ENCODE results near the gene GPR15. TPM values are rescaled to one million over a fixed set of nuclear protein-coding genes. Genes with fewer than 3 reads are reported as not detected.

The GPR15 gene
- total and polyA plus RNA-seq, 2 experiments from 2014 or later, result not detected

- Mint-ChIP-seq H3K36me3 (ENCODE audit: low read depth) (no peaks in the 10 kb centered on the region), H3K4me3 (no peak overlapping the region), H3K9me3 (no peaks in the 10 kb centered on the region), H3K27me3 (ENCODE audit: insufficient read depth, low read depth, poor library complexity) (no peaks in the 10 kb centered on the region), H3K27ac (no peak overlapping the region), H3K4me1 (peaks cover 3% of the 10 kb centered on the region; the same call in 1 of the 3 replicates)
- TF ChIP-seq JUNB (IDR thresholded peaks at IDR 0.05; ENCODE audit: unreplicated experiment), result no peak
- no peak for TF ChIP-seq POLR2AphosphoS5 (IDR thresholded peaks at IDR 0.05; ENCODE audit: low read depth)
- TF ChIP-seq ETS1 (IDR thresholded peaks at IDR 0.05), result no peak
- TF ChIP-seq ZNF114 (CRISPR knock-in tag; IDR thresholded peaks at IDR 0.05), result no peak
- no peak for TF ChIP-seq CTCF (conservative IDR thresholded peaks at IDR 0.05; ENCODE audit: low read depth in 2 of 2)
- no peak for TF ChIP-seq STAT1 (IDR thresholded peaks at IDR 0.05; ENCODE audit: unreplicated experiment)
- no peak for TF ChIP-seq ZNF462 (CRISPR knock-in tag; IDR thresholded peaks at IDR 0.05)
- TF ChIP-seq CREB1 (CRISPR knock-in tag; IDR thresholded peaks at IDR 0.05; ENCODE audit: low read depth), result no peak
- TF ChIP-seq EZH2phosphoT487 (IDR thresholded peaks at IDR 0.05; ENCODE audit: unreplicated experiment), result no peak
- TF ChIP-seq ZNF331 (CRISPR knock-in tag; IDR thresholded peaks at IDR 0.05; ENCODE audit: low read depth), result no peak
- TF ChIP-seq REST (IDR thresholded peaks at IDR 0.05; ENCODE audit: unreplicated experiment), result no peak
- no peak for TF ChIP-seq NANOG (IDR thresholded peaks at IDR 0.05; ENCODE audit: borderline replicate concordance)
- no peak for TF ChIP-seq EZH2 (IDR thresholded peaks at IDR 0.05; ENCODE audit: low read depth, unreplicated experiment)
- Histone ChIP-seq H4K20me1 (replicated peaks; ENCODE audit: insufficient read depth) (no peaks in the 10 kb centered on the region), H3K4me3 (no peak overlapping the region), H3K27me3 (ENCODE audit: insufficient read depth) (no peaks in the 10 kb centered on the region), H3K79me2 (replicated peaks; ENCODE audit: insufficient read depth) (no peaks in the 10 kb centered on the region), H3K4me2 (no peak overlapping the region), H3K27ac (ENCODE audit: low read depth) (no peak overlapping the region), H3K4me1 (ENCODE audit: insufficient read depth) (no peaks in the 10 kb centered on the region), H3K9me2 (ENCODE audit: insufficient read depth) (no peaks in the 10 kb centered on the region), H3F3A (replicated peaks; ENCODE audit: low read depth) (no peaks in the 10 kb centered on the region), H3K36me3 (ENCODE audit: insufficient read depth) (no peaks in the 10 kb centered on the region), H2AFZ (no peak overlapping the region)
- no peak for ATAC-seq
- DNase-seq (ENCODE audit: low spot score), result no peak
These were observed 20.6 kb downstream of the GPR15 start for GRCh38 chr3:98552232-98553020.
